ENCODE results near the gene SNX13.

Gene SNX13

DNA sequence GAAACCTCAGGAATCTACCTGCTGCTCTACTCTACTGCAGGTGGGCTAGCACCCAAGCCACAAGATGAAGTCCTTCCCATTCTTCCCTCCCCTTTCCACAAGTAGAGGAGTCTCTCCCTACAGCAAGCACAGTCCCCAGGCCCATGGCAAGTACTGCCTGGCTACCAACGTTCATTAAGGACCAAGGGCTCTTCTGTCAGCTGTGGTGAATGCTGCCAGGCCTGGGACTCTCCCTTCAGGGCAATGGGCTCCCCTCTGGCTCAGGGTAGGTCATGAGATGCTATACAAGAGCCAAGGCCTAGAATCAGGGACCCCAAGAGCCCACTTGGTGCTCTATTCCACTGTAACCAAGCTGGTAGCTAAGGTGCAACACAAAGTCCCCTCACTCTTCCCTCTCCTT lies 39.8 kb downstream of the SNX13 start:
- Histone ChIP-seq H3K27ac (no peak overlapping the region), H3K9me3 (no peaks in the 10 kb centered on the region), H3K4me3 (no peak overlapping the region), H3K4me2 (no peak overlapping the region), H3K9ac (no peak overlapping the region), H3K36me3 (peaks cover 14% of the 10 kb centered on the region; the same call in 1 of the 2 replicates), H4K20me1 (peaks cover 64% of the 10 kb centered on the region), H3K4me1 (no peaks in the 10 kb centered on the region), H3K27me3 (no peaks in the 10 kb centered on the region)
- TF ChIP-seq Cebpa-rat (IDR thresholded peaks at IDR 0.05), result no peak

DNA sequence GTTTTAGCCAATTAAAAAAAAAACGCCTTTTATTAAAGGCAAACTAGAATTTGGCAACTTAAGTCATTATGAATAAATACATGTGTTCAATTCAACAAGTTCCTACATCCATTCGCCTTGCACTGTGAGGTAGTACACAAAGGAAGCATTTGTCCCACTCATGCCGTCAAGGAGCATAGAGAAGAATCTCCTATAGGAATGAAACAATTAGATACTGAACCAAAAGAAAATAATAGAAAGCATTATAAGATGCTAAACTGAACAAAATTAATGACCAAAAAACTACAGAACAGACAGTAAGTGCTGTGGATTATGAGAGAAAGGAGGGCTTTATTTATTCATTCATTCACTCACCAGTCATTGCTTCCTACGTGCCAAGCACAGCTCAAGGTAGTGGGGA lies 42.2 kb downstream of the SNX13 start:
- no peak overlapping the region for H3K9ac ChIP-seq
- H3K4me1 ChIP-seq, result no peaks in the 10 kb centered on the region
- no peaks in the 10 kb centered on the region for H3K27me3 ChIP-seq
- H3K36me3 ChIP-seq, result peaks cover 14% of the 10 kb centered on the region; the same call in 1 of the 2 replicates
- TF ChIP-seq Cebpa-rat (IDR thresholded peaks at IDR 0.05), result no peak
- H3K4me2 ChIP-seq, result no peak overlapping the region
- H3K4me3 ChIP-seq, result no peak overlapping the region
- H3K27ac ChIP-seq, result no peak overlapping the region
- H3K9me3 ChIP-seq, result no peaks in the 10 kb centered on the region
- peaks cover 44% of the 10 kb centered on the region for H4K20me1 ChIP-seq

- no peak overlapping the region for H3K4me3 ChIP-seq
- no peaks in the 10 kb centered on the region for H3K27me3 ChIP-seq
- no peak overlapping the region for H3K4me2 ChIP-seq
- H3K36me3 ChIP-seq, result peaks cover 34% of the 10 kb centered on the region
- H4K20me1 ChIP-seq, result no peaks in the 10 kb centered on the region
- H3K9ac ChIP-seq, result no peak overlapping the region
- no peak overlapping the region for H3K27ac ChIP-seq
- no peaks in the 10 kb centered on the region for H3K4me1 ChIP-seq
- TF ChIP-seq Cebpa-rat (IDR thresholded peaks at IDR 0.05), result no peak
- H3K9me3 ChIP-seq, result no peaks in the 10 kb centered on the region
Observed at GRCh38 chr7:17887286-17887685, 53.0 kb downstream of the SNX13 start.

DNA sequence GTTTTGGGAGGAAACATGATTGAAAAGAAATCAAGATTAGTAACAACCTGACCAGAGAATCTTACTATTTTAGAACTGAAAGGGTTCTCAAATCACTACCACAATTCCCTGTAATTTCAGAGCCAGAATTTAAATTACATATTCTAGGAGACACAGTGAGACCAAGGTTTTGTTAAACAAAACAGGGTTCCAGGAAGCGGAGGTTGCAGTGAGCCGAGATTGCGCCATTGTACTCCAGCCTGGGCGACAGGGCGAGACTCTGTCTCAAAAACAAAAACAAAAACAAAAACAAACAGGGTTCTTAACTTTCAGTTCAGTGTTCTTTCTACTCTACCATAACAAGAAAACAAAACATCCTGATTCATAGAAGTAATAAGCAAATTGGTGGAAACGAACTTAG lies 57.6 kb downstream of the SNX13 start:
- no peak for TF ChIP-seq Cebpa-rat (IDR thresholded peaks at IDR 0.05)
- Histone ChIP-seq H4K20me1 (no peaks in the 10 kb centered on the region), H3K4me3 (no peak overlapping the region), H3K9me3 (no peaks in the 10 kb centered on the region), H3K27ac (no peak overlapping the region), H3K27me3 (no peaks in the 10 kb centered on the region), H3K9ac (no peak overlapping the region), H3K36me3 (peaks cover 25% of the 10 kb centered on the region), H3K4me2 (no peak overlapping the region), H3K4me1 (no peaks in the 10 kb centered on the region)

DNA sequence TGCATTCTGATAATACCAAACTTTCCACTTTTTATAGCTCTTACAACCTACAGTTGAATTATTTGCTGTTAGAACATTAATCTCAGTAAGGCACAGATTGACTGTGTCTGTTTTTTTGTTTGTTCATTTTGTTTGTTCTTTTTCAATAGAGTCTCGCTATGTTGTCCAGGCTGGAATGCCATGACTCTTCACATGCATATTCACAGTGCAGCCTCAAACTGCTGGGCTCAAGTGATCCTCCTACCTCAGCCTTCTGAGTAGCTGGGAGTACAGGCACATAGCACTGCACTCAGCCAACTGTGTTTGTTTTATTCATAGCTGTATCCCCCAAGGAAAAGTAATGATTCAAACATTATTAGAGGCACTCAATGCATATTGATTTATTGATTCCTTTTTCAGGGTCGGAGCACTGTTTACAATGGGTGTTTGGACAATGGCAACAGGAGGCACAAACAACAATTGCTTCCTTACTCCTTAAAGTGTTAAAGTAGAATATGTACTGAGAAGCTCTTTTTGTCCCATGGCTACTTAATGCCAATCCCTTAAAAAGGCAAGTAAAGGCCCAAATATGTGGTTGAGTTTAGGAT lies 61.1 kb downstream of the SNX13 start:
- no peaks in the 10 kb centered on the region for H3K9me3 ChIP-seq
- no peak overlapping the region for H3K4me3 ChIP-seq
- no peak overlapping the region for H3K9ac ChIP-seq
- H4K20me1 ChIP-seq, result no peaks in the 10 kb centered on the region
- H3K27me3 ChIP-seq, result no peaks in the 10 kb centered on the region
- no peaks in the 10 kb centered on the region for H3K4me1 ChIP-seq
- H3K4me2 ChIP-seq, result no peak overlapping the region
- H3K36me3 ChIP-seq, result peaks cover 12% of the 10 kb centered on the region; the same call in 1 of the 2 replicates
- no peak for TF ChIP-seq Cebpa-rat (IDR thresholded peaks at IDR 0.05)
- H3K27ac ChIP-seq, result no peak overlapping the region

GRCh38 chr7:17878627-17879026 lies 61.7 kb downstream of the SNX13 start:
- no peaks in the 10 kb centered on the region for H3K4me1 ChIP-seq
- TF ChIP-seq Cebpa-rat (IDR thresholded peaks at IDR 0.05), result no peak
- no peak overlapping the region for H3K27ac ChIP-seq
- H3K27me3 ChIP-seq, result no peaks in the 10 kb centered on the region
- no peaks in the 10 kb centered on the region for H3K9me3 ChIP-seq
- no peaks in the 10 kb centered on the region for H4K20me1 ChIP-seq
- H3K4me3 ChIP-seq, result no peak overlapping the region
- peaks cover 12% of the 10 kb centered on the region; the same call in 1 of the 2 replicates for H3K36me3 ChIP-seq
- no peak overlapping the region for H3K9ac ChIP-seq
- H3K4me2 ChIP-seq, result no peak overlapping the region

DNA sequence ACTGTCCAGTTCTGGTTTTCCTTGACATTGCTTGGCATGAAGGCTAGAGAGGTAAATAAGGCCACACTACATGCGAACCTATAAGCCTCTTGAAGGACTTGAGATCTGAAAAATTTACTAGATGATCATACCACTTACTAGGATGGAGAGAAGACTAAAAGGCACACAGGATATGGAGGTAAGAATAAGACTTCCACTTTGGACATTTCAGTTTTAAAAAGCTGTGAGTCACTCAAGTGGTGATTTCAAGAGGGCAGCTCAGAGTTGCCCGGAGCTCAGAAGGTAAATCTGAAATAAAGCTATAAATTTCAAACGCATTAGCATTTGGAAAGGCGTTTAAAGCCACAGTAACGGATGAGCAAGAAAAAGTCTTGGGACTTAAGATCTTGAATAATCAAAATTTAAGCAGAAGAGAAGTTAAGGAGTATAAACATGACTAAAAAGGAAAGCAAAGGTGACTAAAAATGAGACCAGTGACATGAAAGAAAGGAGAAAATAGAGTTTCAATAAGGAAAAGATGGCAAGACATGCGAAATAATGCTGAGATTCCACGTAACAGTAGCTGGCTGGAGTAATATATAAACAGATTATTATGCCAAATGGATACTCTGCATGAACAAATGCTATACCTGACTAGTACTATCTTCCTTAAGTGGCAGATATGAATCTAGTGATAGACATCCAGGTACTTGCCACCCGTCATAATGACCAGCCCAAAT lies 68.3 kb downstream of the SNX13 start:
- Histone ChIP-seq H3K4me3 (no peak overlapping the region), H3K4me1 (no peaks in the 10 kb centered on the region), H3K9ac (no peak overlapping the region), H3K36me3 (peaks cover 32% of the 10 kb centered on the region), H3K4me2 (no peak overlapping the region), H3K27ac (no peak overlapping the region), H4K20me1 (no peaks in the 10 kb centered on the region), H3K27me3 (no peaks in the 10 kb centered on the region), H3K9me3 (0 out of 2 replicates have a peak, but pooled peaks cover 3% of the 10 kb centered on the region)
- TF ChIP-seq Cebpa-rat (IDR thresholded peaks at IDR 0.05), result no peak

DNA sequence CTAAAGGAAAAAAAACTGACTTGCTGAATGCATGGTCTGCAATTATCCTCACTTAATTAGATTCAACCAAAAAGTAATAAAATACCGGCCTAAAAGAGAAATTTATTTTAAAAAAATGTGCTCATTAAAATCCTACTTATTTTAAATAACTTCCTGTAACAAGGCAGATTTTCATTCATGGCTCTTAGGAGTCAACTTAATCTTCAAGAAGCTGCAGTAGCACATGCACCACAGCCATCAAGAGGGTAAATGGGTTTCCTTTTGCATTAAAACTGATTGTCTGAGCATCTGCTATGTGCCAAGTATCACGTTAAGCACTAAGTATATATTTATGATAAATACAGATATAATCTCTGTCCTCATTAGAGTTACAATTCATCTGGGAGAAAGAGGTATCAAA lies 69.9 kb downstream of the SNX13 start:
- TF ChIP-seq Cebpa-rat (IDR thresholded peaks at IDR 0.05), result no peak
- Histone ChIP-seq H4K20me1 (no peaks in the 10 kb centered on the region), H3K9ac (no peak overlapping the region), H3K9me3 (peaks cover 10% of the 10 kb centered on the region), H3K4me1 (no peaks in the 10 kb centered on the region), H3K27me3 (no peaks in the 10 kb centered on the region), H3K4me3 (no peak overlapping the region), H3K36me3 (peaks cover 39% of the 10 kb centered on the region), H3K4me2 (no peak overlapping the region), H3K27ac (no peak overlapping the region)

DNA sequence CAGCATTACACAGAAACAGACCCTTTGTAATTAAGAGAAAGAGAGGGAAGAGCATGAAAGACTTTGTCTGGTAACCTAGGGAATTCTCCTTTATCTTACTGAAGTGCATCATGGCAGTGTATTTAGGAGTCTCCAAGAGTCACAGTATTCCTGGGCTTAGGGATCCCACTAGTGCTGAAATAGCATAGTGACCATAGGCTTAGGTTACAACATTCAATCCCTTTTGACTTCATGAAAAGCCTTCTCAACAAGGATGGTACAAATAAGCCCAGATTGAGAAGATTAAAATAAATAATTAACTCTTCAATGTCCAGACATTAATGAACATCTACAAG lies 76.5 kb downstream of the SNX13 start:
- Histone ChIP-seq H3K27me3 (no peaks in the 10 kb centered on the region), H3K9me3 (peaks cover 14% of the 10 kb centered on the region), H3K4me3 (no peak overlapping the region), H4K20me1 (no peaks in the 10 kb centered on the region), H3K4me1 (no peaks in the 10 kb centered on the region), H3K9ac (no peak overlapping the region), H3K4me2 (no peak overlapping the region), H3K27ac (no peak overlapping the region), H3K36me3 (peaks cover 50% of the 10 kb centered on the region)
- no peak for TF ChIP-seq Cebpa-rat (IDR thresholded peaks at IDR 0.05)

DNA sequence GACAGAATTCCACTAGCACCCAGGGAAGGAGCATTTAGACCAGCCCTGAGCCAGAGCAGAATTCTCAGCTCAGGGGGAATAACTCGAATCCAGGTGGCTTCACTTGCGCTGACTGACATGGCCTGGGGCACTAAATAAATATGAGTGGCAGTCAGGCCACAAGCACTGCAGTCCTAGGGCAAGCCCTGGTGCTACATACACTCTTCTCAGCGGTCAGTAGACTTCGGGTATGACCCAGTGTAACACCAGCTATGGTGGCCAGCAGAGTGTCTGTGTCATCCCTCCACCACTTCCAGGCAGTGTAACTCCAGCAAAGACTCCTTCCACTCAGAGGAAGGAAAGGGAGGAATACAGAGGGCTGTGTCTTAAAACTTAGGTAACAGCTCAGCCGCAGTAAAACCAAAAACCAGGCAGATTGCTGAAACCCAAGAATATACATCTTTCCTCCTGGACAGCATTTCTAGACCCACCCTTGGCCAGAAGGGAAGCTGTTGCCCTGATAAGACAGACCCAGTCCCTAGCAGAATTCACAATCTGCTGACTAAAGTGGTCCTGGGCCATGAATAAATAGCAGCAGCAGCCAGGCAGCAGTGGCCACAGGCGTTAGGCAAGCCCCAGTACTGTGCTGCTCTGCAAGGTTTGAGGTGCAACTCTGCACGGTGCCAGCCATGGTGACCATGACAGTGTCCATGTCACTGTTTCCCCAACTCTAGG lies 77.0 kb downstream of the SNX13 start:
- H3K9me3 ChIP-seq, result peaks cover 14% of the 10 kb centered on the region
- no peaks in the 10 kb centered on the region for H4K20me1 ChIP-seq
- H3K4me1 ChIP-seq, result no peaks in the 10 kb centered on the region
- no peak overlapping the region for H3K4me2 ChIP-seq
- H3K36me3 ChIP-seq, result peaks cover 50% of the 10 kb centered on the region
- no peaks in the 10 kb centered on the region for H3K27me3 ChIP-seq
- H3K9ac ChIP-seq, result no peak overlapping the region
- no peak overlapping the region for H3K4me3 ChIP-seq
- TF ChIP-seq Cebpa-rat (IDR thresholded peaks at IDR 0.05), result no peak
- H3K27ac ChIP-seq, result no peak overlapping the region

All from BLaER1 (cell line).